CD14-positive monocyte (primary cell): ENCODE measurements around the gene PTPRH. TPM values are rescaled to one million over a fixed set of nuclear protein-coding genes. Genes with fewer than 3 reads are reported as not detected.
A peak's percentile ranks its signal among the peaks of the same experiment; 100 is the strongest.

ENCODE experiments used
- DNase-seq, 3 donors: peaks; one replicate each; pipeline ENCODE4 v3.0.0-alpha.2; 2011 to 2022
- H2AFZ ChIP-seq: 2 replicates; pipeline ENCODE4 v1.6.0; 2012; ENCODE audit warnings: mild to moderate bottlenecking, low read depth, low read length, inconsistent platforms; ENCODE audit not compliant: insufficient read depth, poor library complexity, severe bottlenecking
- H3K27ac ChIP-seq, 2 donors: 1 replicate in 1 of 2; 2 replicates in 1 of 2; pipeline ENCODE4 v1.5.1; 2012 to 2013; ENCODE audit warnings: low read length in 2 of 2, control low read depth in 1 of 2, inconsistent platforms in 1 of 2, low read depth in 1 of 2, mild to moderate bottlenecking in 1 of 2
- H3K27me3 ChIP-seq, 2 donors: one replicate each; pipeline versions ENCODE4 v1.6.0 to v1.6.1; 2011 to 2013; ENCODE audit warnings: low read length in 2 of 2; ENCODE audit not compliant: control insufficient read depth in 2 of 2, insufficient read depth in 2 of 2
- H3K36me3 ChIP-seq, 2 donors: replicated peaks in 1 of 2; 1 replicate in 1 of 2; 2 replicates in 1 of 2; pipeline versions ENCODE4 v1.5.1 to v1.6.1; 2012 to 2013; ENCODE audit warnings: low read length in 2 of 2, control low read depth in 1 of 2, inconsistent platforms in 1 of 2, mild to moderate bottlenecking in 1 of 2; ENCODE audit not compliant: insufficient read depth in 2 of 2, control insufficient read depth in 1 of 2
- H3K4me1 ChIP-seq, 2 donors: 1 replicate in 1 of 2; 2 replicates in 1 of 2; pipeline versions ENCODE4 v1.5.1 to v1.6.1; 2012 to 2013; ENCODE audit warnings: low read length in 2 of 2, control low read depth in 1 of 2, inconsistent platforms in 1 of 2, mild to moderate bottlenecking in 1 of 2, moderate library complexity in 1 of 2; ENCODE audit not compliant: insufficient read depth in 2 of 2, control insufficient read depth in 1 of 2
- H3K4me2 ChIP-seq: replicated peaks from 2 replicates; pipeline ENCODE3; 2012; ENCODE audit warnings: low read length, moderate library complexity, mild to moderate bottlenecking; ENCODE audit not compliant: poor library complexity, severe bottlenecking; ENCODE audit errors: extremely low read depth
- H3K4me3 ChIP-seq, 3 experiments: fragments of 200-600 bp in 1 of 3; sonication (generic) in 1 of 3; replicated peaks in 1 of 3; 1 replicate in 2 of 3; 2 replicates in 1 of 3; pipeline ENCODE4 v1.5.1; 2011 to 2013; ENCODE audit warnings: low read length in 3 of 3, mild to moderate bottlenecking in 3 of 3, control low read depth in 2 of 3, low read depth in 2 of 3, inconsistent platforms in 1 of 3, moderate library complexity in 1 of 3
- H3K79me2 ChIP-seq: 2 replicates; pipeline ENCODE4 v1.6.0; 2012; ENCODE audit warnings: mild to moderate bottlenecking, control low read depth, inconsistent platforms, low read length, moderate library complexity; ENCODE audit not compliant: insufficient read depth
- H3K9ac ChIP-seq: 2 replicates; pipeline ENCODE4 v1.6.0; 2017; ENCODE audit warnings: low read length, mild to moderate bottlenecking; ENCODE audit not compliant: insufficient read depth, poor library complexity, severe bottlenecking
- H3K9me3 ChIP-seq, 2 donors: replicated peaks in 1 of 2; 1 replicate in 1 of 2; 2 replicates in 1 of 2; pipeline versions ENCODE4 v1.5.1 to v1.6.1; 2012 to 2013; ENCODE audit warnings: low read length in 2 of 2, control low read depth in 1 of 2; ENCODE audit not compliant: control insufficient read depth in 1 of 2, insufficient read depth in 1 of 2
- H4K20me1 ChIP-seq: 2 replicates; pipeline ENCODE4 v1.6.0; 2012; ENCODE audit warnings: mild to moderate bottlenecking, low read length, control low read depth, moderate library complexity; ENCODE audit not compliant: insufficient read depth
- H3K27ac Mint-ChIP-seq, 7 donors: one replicate each; pipeline ENCODE4 v1.8.0; 2020; ENCODE audit warnings: mild to moderate bottlenecking in 7 of 7, mixed read lengths in 7 of 7, moderate library complexity in 6 of 7, inconsistent platforms in 2 of 7
- H3K27me3 Mint-ChIP-seq, 3 donors: one replicate each; pipeline ENCODE4 v1.8.0; 2021 to 2022; ENCODE audit warnings: low read depth in 3 of 3, mild to moderate bottlenecking in 3 of 3, mixed read lengths in 3 of 3, moderate library complexity in 3 of 3, inconsistent platforms in 1 of 3
- H3K36me3 Mint-ChIP-seq, 2 donors: one replicate each; pipeline ENCODE4 v1.8.0; 2020; ENCODE audit warnings: mixed read lengths in 2 of 2, inconsistent platforms in 1 of 2, mild to moderate bottlenecking in 1 of 2
- H3K4me1 Mint-ChIP-seq: one replicate; pipeline ENCODE4 v1.8.0; 2020; ENCODE audit warnings: mild to moderate bottlenecking, mixed read lengths
- H3K4me3 Mint-ChIP-seq, 2 donors: one replicate each; pipeline ENCODE4 v1.8.0; 2020; ENCODE audit warnings: mild to moderate bottlenecking in 2 of 2, mixed read lengths in 2 of 2, moderate library complexity in 1 of 2
- H3K9me3 Mint-ChIP-seq, 7 donors: one replicate each; pipeline ENCODE4 v1.8.0; 2020 to 2022; ENCODE audit warnings: mixed read lengths in 7 of 7, mild to moderate bottlenecking in 6 of 7, moderate library complexity in 6 of 7, inconsistent platforms in 2 of 7
- WGBS: methylation state at CpG from one replicate; pipeline ENCODE4 v1.1.5; 2013; ENCODE audit warnings: missing lambda C conversion rate; ENCODE audit not compliant: insufficient coverage; 5-methylcytosine and 5-hydroxymethylcytosine counted together
- intact Hi-C, 2 donors: fragments of 100-400 bp; cut with micrococcal nuclease; formaldehyde crosslinking; loops; one replicate each; pipeline versions ENCODE4 v1.15.0 to v1.15.1; 2023
- polyA plus RNA-seq, 3 donors: library from polyadenylated mRNA; depleted of rRNA in 1 of 3; unstranded in 2 of 3; stranded (reverse) in 1 of 3; fragments of 300-500 nt in 2 of 3; fragments of >200 nt in 1 of 3; fragmentation: Illumina TruSeq in 2 of 3; gene quantifications; 1 replicate in 2 of 3; 2 replicates in 1 of 3; pipeline ENCODE4 v1.2.3, GENCODE V29; 2012 to 2021
- small RNA-seq: library from RNA; depleted of rRNA; stranded (forward); fragments of <200 nt; gene quantifications from one replicate; pipeline ENCODE3, GENCODE V24; 2012; ENCODE audit warnings: low read depth; ENCODE audit not compliant: insufficient read length
- TF ChIP-seq, protein P1 (sequence below): fragments of 200-600 bp; IDR thresholded peaks from one replicate; pipeline ENCODE4 v1.8.0; 2022; ENCODE audit warnings: antibody characterized with exemption, mild to moderate bottlenecking

The PTPRH gene
- polyA plus RNA-seq, 3 donors, result 0.08 to 0.53 TPM; not detected in 1

DNA sequence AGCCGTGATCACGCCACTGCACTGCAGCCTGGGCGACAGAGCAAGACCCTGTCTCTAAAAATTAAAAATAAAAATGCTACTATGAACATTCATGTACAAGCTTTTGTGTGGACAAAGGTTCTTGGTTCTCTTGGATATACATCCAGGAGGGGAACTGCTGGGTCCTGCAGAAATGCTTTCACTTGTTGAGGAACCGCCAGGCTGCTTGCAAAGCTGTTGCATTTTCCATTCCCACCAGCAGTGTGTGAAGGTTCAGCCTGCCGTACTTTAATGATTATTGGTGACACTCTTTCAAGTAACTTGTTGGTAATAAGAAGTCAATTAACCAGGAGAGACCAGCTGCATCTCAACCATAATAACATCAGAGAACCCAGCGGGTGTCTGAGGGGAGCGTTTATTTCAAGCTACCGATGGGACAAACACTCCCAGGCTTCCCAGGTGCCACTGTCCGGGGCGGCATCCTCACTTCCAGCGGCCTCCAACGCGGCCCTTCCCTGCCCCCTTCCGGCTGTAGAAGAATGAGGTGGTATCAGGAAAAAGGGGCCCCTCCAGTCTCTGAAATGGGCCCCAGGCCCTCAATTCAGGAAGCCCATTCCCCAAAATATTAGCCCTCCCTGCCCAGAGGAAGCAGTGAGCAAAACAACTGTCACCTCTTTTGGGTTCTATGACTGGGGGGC is 76.7 kb downstream of the PTPRH start:
- Mint-ChIP-seq H3K4me3 (no peak overlapping the region), H3K27ac (peak overlapping the region in 1 of 7 donors; percentile 51), H3K9me3 (peaks cover 0 to 4% (median 0%) of the 10 kb centered on the region in 7 donors), H3K36me3 (no peaks in the 10 kb centered on the region), H3K4me1 (peaks cover 14% of the 10 kb centered on the region), H3K27me3 (peaks cover 34 to 45% (median 38%) of the 10 kb centered on the region in 3 donors)
- Histone ChIP-seq H3K27me3 (peaks cover 0 to 9% of the 10 kb centered on the region in 2 donors), H3K9ac (no peak overlapping the region), H3K4me3 (no peak overlapping the region), H4K20me1 (no peaks in the 10 kb centered on the region), H3K79me2 (no peaks in the 10 kb centered on the region), H3K9me3 (no peaks in the 10 kb centered on the region), H2AFZ (no peak overlapping the region), H3K4me1 (peaks cover 4 to 6% of the 10 kb centered on the region in 2 donors), H3K36me3 (no peaks in the 10 kb centered on the region), H3K27ac (no peak overlapping the region), H3K4me2 (no peak overlapping the region)
- TF ChIP-seq, protein P1, sequence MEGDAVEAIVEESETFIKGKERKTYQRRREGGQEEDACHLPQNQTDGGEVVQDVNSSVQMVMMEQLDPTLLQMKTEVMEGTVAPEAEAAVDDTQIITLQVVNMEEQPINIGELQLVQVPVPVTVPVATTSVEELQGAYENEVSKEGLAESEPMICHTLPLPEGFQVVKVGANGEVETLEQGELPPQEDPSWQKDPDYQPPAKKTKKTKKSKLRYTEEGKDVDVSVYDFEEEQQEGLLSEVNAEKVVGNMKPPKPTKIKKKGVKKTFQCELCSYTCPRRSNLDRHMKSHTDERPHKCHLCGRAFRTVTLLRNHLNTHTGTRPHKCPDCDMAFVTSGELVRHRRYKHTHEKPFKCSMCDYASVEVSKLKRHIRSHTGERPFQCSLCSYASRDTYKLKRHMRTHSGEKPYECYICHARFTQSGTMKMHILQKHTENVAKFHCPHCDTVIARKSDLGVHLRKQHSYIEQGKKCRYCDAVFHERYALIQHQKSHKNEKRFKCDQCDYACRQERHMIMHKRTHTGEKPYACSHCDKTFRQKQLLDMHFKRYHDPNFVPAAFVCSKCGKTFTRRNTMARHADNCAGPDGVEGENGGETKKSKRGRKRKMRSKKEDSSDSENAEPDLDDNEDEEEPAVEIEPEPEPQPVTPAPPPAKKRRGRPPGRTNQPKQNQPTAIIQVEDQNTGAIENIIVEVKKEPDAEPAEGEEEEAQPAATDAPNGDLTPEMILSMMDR, result no peak
- DNase-seq, result no peak
- intact Hi-C loops, result no loop called here
- 51% methylated on average over 3 of the region's 14 CpGs for WGBS

DNA sequence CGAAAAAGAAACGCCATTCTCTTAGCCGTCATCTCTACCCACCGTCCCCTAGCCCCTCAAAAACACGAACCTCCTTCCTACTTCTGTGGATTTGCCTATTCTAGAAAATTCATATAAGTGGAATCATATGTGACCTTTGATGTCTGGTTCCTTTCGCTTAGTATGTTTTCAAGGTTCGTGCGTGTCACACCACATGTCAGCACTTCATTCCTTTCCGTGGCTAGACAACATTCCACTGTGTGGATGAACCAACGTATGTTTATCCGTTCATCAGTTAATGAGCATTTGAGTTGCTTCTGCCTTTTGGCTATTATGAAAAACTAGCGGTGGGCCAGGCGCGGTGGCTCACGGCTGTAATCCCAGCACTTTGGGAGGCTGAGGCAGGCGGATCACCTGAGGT is 77.9 kb downstream of the PTPRH start:
- no peak for DNase-seq
- no peak overlapping the region for H3K27ac ChIP-seq
- H3K4me3 Mint-ChIP-seq, result peak overlapping the region in 1 of 2 donors; percentile 56
- H2AFZ ChIP-seq, result no peak overlapping the region
- H3K4me2 ChIP-seq, result no peak overlapping the region
- no peaks in the 10 kb centered on the region for H4K20me1 ChIP-seq
- H3K36me3 Mint-ChIP-seq, result no peaks in the 10 kb centered on the region
- intact Hi-C loops, result no loop called here
- no peak overlapping the region for H3K27ac Mint-ChIP-seq
- H3K4me1 ChIP-seq, result peaks cover 4 to 6% of the 10 kb centered on the region in 2 donors
- H3K27me3 Mint-ChIP-seq, result peaks cover 32 to 50% (median 35%) of the 10 kb centered on the region in 3 donors
- H3K9me3 ChIP-seq, result no peaks in the 10 kb centered on the region
- H3K9me3 Mint-ChIP-seq, result peaks cover 0 to 3% (median 0%) of the 10 kb centered on the region in 7 donors
- TF ChIP-seq, protein P1, result no peak
- no peak overlapping the region for H3K4me3 ChIP-seq
- H3K79me2 ChIP-seq, result no peaks in the 10 kb centered on the region
- H3K36me3 ChIP-seq, result no peaks in the 10 kb centered on the region
- 97% methylated on average over 15 of the region's 16 CpGs for WGBS
- H3K4me1 Mint-ChIP-seq, result peaks cover 14% of the 10 kb centered on the region
- peaks cover 0 to 9% of the 10 kb centered on the region in 2 donors for H3K27me3 ChIP-seq
- H3K9ac ChIP-seq, result no peak overlapping the region

Small RNA genes lying within 50 kb of the gene (small RNA-seq; reads per million reads assigned to genes)
- not detected for gene MIR6802
- gene MIR6803, result not detected
- not detected for gene MIR6804
- not detected for gene RF01210

Other genes starting within 250 kb of the PTPRH start
- under 1 TPM; 0.24 to 0.91 (median 0.61) TPM for gene NLRP2, start 243.1 kb downstream of the PTPRH start, polyA plus RNA-seq
- 1 to 10 TPM in 1 of 3 donors, under 1 TPM in 2; 0.03 to 1.1 (median 0.14) TPM for gene GP6, start 171.2 kb downstream of the PTPRH start, polyA plus RNA-seq
- 1 to 10 TPM; 1.6 to 4.0 (median 2.3) TPM for gene RDH13, start 146.4 kb downstream of the PTPRH start, polyA plus RNA-seq
- gene EPS8L1, start 133.6 kb downstream of the PTPRH start, polyA plus RNA-seq, result 1 to 10 TPM; 1.5 to 5.0 (median 1.8) TPM
- gene PPP1R12C, start 91.9 kb downstream of the PTPRH start, polyA plus RNA-seq, result 100 to 1,000 TPM in 1 of 3 donors, 1 to 10 TPM in 2; 2.1 to 206 (median 2.6) TPM
- gene TNNT1, start 60.3 kb downstream of the PTPRH start, polyA plus RNA-seq, result 10 to 100 TPM in 1 of 3 donors, 1 to 10 TPM in 2; 9.4 to 41.9 (median 9.8) TPM
- 1 to 10 TPM in 1 of 3 donors, not detected in 2; 1.2 TPM for gene TNNI3, start 51.8 kb downstream of the PTPRH start, polyA plus RNA-seq
- gene DNAAF3, start 42.9 kb downstream of the PTPRH start, polyA plus RNA-seq, result under 1 TPM in 1 of 3 donors, not detected in 2; 0.19 TPM
- not detected for gene SYT5, start 29.2 kb downstream of the PTPRH start, polyA plus RNA-seq
- 10 to 100 TPM in 1 of 3 donors, under 1 TPM in 2; 0.16 to 10.7 (median 0.38) TPM for gene TMEM86B, start 19.3 kb upstream of the PTPRH start, polyA plus RNA-seq
- gene PPP6R1, start 49.5 kb upstream of the PTPRH start, polyA plus RNA-seq, result 10 to 100 TPM; 16.9 to 91.3 (median 22.0) TPM
- 10 to 100 TPM; 12.3 to 17.0 (median 15.3) TPM for gene HSPBP1, start 70.6 kb upstream of the PTPRH start, polyA plus RNA-seq
- gene BRSK1, start 74.5 kb upstream of the PTPRH start, polyA plus RNA-seq, result not detected
- gene TMEM150B, start 115.8 kb upstream of the PTPRH start, polyA plus RNA-seq, result 10 to 100 TPM; 10.1 to 65.6 (median 11.2) TPM
- 10 to 100 TPM in 1 of 3 donors, 1 to 10 TPM in 1, under 1 TPM in 1; 0.89 to 26.9 (median 1.5) TPM for gene KMT5C, start 130.4 kb upstream of the PTPRH start, polyA plus RNA-seq
- under 1 TPM in 1 of 3 donors, not detected in 2; 0.36 TPM for gene COX6B2, start 145.2 kb upstream of the PTPRH start, polyA plus RNA-seq
- gene GARIN5B, start 153.8 kb upstream of the PTPRH start, polyA plus RNA-seq, result not detected
- not detected for gene IL11, start 161.0 kb upstream of the PTPRH start, polyA plus RNA-seq
- gene TMEM190, start 167.3 kb upstream of the PTPRH start, polyA plus RNA-seq, result not detected
- gene TMEM238, start 174.8 kb upstream of the PTPRH start, polyA plus RNA-seq, result not detected
- 1,000 to 10,000 TPM in 1 of 3 donors, 100 to 1,000 TPM in 2; 199 to 3,862 (median 208) TPM for gene RPL28, start 176.4 kb upstream of the PTPRH start, polyA plus RNA-seq
- gene UBE2S, start 198.3 kb upstream of the PTPRH start, polyA plus RNA-seq, result 10 to 100 TPM; 16.1 to 40.9 (median 21.9) TPM
- gene SHISA7, start 233.8 kb upstream of the PTPRH start, polyA plus RNA-seq, result under 1 TPM in 1 of 3 donors, not detected in 2; 0.01 TPM